BE2C (cell line): ENCODE data around the gene MIA.
A peak's percentile ranks its signal among the peaks of the same experiment; 100 is the strongest.

ENCODE experiments used
- DNase-seq: peaks from one replicate; pipeline ENCODE4 v3.0.0-alpha.2; 2020
- H3K27me3 ChIP-seq: fragments of 250-450 bp; sonication (Bioruptor Pico); 2 replicates; pipeline ENCODE4 v1.5.1; 2020; ENCODE audit warnings: mild to moderate bottlenecking
- H3K36me3 ChIP-seq: fragments of 250-450 bp; sonication (Bioruptor Pico); 2 replicates; pipeline ENCODE4 v1.5.1; 2020; ENCODE audit warnings: mild to moderate bottlenecking
- H3K4me1 ChIP-seq: fragments of 250-450 bp; sonication (Bioruptor Pico); 2 replicates; pipeline ENCODE4 v1.5.1; 2020
- H3K4me3 ChIP-seq: 2 replicates; pipeline ENCODE4 v1.5.1; 2011; ENCODE audit warnings: low read depth, low read length
- H3K9me3 ChIP-seq: fragments of 250-450 bp; sonication (Bioruptor Pico); 2 replicates; pipeline ENCODE4 v1.5.1; 2020
- TF ChIP-seq, protein P1 (sequence below): IDR thresholded peaks from 2 replicates; pipeline ENCODE4 v1.5.1; 2012; ENCODE audit warnings: mild to moderate bottlenecking, low read depth, low read length

The MIA gene

GRCh38 chr19:40805258-40805868 lies 30.0 kb downstream of the MIA start:
- peaks cover 44% of the 10 kb centered on the region for H3K36me3 ChIP-seq
- DNase-seq = no peak
- TF ChIP-seq, protein P1, sequence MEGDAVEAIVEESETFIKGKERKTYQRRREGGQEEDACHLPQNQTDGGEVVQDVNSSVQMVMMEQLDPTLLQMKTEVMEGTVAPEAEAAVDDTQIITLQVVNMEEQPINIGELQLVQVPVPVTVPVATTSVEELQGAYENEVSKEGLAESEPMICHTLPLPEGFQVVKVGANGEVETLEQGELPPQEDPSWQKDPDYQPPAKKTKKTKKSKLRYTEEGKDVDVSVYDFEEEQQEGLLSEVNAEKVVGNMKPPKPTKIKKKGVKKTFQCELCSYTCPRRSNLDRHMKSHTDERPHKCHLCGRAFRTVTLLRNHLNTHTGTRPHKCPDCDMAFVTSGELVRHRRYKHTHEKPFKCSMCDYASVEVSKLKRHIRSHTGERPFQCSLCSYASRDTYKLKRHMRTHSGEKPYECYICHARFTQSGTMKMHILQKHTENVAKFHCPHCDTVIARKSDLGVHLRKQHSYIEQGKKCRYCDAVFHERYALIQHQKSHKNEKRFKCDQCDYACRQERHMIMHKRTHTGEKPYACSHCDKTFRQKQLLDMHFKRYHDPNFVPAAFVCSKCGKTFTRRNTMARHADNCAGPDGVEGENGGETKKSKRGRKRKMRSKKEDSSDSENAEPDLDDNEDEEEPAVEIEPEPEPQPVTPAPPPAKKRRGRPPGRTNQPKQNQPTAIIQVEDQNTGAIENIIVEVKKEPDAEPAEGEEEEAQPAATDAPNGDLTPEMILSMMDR = no peak
- H3K27me3 ChIP-seq = no peaks in the 10 kb centered on the region
- H3K4me3 ChIP-seq = no peak overlapping the region
- H3K9me3 ChIP-seq = no peaks in the 10 kb centered on the region
- peaks cover 29% of the 10 kb centered on the region for H3K4me1 ChIP-seq

DNA sequence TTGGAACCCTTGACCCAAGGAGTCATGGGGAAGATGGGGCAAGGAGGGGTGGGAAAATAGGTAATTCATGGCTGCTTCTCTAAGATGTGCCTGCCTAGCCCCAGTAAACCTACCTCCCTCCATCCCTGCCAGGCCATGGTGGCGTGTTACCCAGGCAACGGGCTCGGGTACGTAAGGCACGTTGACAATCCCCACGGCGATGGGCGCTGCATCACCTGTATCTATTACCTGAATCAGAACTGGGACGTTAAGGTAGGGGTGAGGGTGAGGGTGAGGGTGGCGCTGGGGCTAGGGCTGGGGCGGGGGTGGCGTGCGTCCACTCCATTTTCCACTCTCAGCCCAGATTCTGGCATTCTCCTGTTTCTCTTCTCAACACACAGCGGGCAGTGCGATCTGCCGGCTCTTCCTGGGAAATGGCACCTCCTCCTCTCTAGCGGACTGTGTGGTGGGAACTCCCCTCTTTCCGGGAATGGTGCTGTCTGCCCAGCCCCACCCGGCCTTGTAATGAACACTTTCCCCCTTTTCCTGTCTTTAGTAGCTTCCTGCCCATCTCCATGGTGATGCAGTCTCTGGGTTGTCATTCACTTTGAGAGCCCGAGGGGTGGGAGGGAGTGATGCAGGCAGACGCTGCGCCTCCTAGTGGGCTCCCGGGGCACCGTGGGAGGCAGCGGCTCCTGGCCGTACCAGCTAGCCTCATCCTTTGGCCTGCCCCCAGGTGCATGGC lies 31.3 kb downstream of the MIA start:
- no peaks in the 10 kb centered on the region for H3K27me3 ChIP-seq
- no peaks in the 10 kb centered on the region for H3K9me3 ChIP-seq
- peak overlapping the region; percentile 42 for H3K4me3 ChIP-seq
- TF ChIP-seq, protein P1 = peak; percentile 92
- H3K36me3 ChIP-seq = peaks cover 35% of the 10 kb centered on the region
- peaks cover 29% of the 10 kb centered on the region for H3K4me1 ChIP-seq
- DNase-seq = peak; percentile 94

DNA sequence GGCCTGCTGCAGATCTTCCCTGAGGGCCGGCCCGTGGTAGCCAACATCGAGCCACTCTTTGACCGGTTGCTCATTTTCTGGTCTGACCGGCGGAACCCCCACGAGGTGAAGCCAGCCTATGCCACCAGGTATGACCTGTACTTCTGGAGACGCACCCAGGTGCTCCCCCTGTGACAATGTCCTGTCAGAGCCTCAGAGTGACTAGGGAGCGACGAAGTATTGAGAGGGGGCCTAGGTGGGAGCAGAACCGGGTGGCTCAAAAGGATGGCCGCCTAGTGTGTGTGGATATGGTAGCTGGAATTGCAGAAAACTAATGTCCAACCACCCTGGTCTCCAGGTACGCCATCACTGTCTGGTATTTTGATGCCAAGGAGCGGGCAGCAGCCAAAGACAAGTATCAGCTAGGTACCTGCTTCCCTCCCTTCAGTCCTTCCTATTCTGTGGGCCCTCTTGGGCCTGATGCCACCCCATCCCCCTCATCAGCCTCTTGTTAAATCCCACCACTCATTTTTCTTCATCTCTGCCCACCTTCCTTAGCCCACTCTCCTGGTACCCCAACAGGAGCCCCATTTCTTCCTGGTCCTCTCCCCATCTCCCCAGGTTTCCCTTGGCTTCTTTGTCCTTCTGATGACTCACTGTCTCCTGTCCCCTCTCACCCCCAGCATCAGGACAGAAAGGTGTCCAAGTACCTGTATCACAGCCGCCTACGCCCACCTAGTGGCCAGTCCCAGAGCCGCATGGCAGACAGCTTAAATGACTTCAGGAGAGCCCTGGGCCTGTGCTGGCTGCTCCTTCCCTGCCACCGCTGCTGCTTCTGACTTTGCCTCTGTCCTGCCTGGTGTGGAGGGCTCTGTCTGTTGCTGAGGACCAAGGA lies 32.1 kb downstream of the MIA start:
- TF ChIP-seq, protein P1 = peak; percentile 36
- H3K4me3 ChIP-seq = no peak overlapping the region
- peaks cover 35% of the 10 kb centered on the region for H3K36me3 ChIP-seq
- no peaks in the 10 kb centered on the region for H3K27me3 ChIP-seq
- DNase-seq = no peak
- peaks cover 28% of the 10 kb centered on the region for H3K4me1 ChIP-seq
- no peaks in the 10 kb centered on the region for H3K9me3 ChIP-seq

DNA sequence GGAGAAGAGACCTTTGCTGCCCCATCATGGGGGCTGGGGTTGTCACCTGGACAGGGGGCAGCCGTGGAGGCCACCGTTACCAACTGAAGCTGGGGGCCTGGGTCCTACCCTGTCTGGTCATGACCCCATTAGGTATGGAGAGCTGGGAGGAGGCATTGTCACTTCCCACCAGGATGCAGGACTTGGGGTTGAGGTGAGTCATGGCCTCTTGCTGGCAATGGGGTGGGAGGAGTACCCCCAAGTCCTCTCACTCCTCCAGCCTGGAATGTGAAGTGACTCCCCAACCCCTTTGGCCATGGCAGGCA lies 32.7 kb downstream of the MIA start:
- H3K4me1 ChIP-seq = peaks cover 25% of the 10 kb centered on the region
- H3K9me3 ChIP-seq = no peaks in the 10 kb centered on the region
- no peaks in the 10 kb centered on the region for H3K27me3 ChIP-seq
- DNase-seq = no peak
- peaks cover 34% of the 10 kb centered on the region for H3K36me3 ChIP-seq
- no peak overlapping the region for H3K4me3 ChIP-seq
- TF ChIP-seq, protein P1 = no peak

- Histone ChIP-seq H3K27me3 (no peaks in the 10 kb centered on the region), H3K4me3 (no peak overlapping the region), H3K9me3 (no peaks in the 10 kb centered on the region), H3K4me1 (peaks cover 20% of the 10 kb centered on the region), H3K36me3 (peaks cover 30% of the 10 kb centered on the region)
- TF ChIP-seq, protein P1 = no peak
- no peak for DNase-seq
Measured at GRCh38 chr19:40808497-40808896, 33.2 kb downstream of the MIA start.
